ENCODE results near the gene AFDN. TPM values are rescaled to one million over a fixed set of nuclear protein-coding genes. Genes with fewer than 3 reads are reported as not detected.
A peak's percentile ranks its signal among the peaks of the same experiment; 100 is the strongest.

Gene AFDN
- total and polyA plus RNA-seq, 9 donors: 29.7 to 60.3 (median 48.8) TPM

DNA sequence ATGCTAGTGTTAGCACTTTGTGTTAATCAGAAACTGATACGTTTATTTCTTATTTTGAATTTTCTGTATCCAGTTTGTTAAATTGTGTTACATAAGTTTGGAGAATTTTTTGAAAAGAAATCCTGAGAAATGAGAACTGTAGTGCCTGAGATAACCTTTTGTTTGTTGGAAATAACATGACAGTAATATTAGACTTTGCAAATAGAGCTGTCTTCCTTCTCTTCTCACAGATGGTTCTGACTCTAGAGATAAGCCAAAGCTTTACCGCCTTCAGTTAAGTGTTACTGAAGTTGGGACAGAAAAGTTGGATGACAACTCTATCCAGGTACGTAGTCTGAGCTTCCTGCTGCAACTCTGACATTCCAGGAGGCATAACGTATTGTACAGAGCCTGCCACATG is 69.9 kb downstream of the AFDN start:
- no peak for DNase-seq
- no peak overlapping the region for H3K27ac ChIP-seq (ENCODE audit: low read length)
- H3K9me3 ChIP-seq (replicated peaks; ENCODE audit: control insufficient read depth, low read depth, low read length): no peaks in the 10 kb centered on the region
- WGBS (ENCODE audit: insufficient coverage): no CpG with 5 or more reads among the region's 4 CpGs
- H3K27me3 ChIP-seq (ENCODE audit: control insufficient read depth, insufficient read depth, low read length): no peaks in the 10 kb centered on the region
- H3K4me3 ChIP-seq (ENCODE audit: low read length): no peak overlapping the region
- no peaks in the 10 kb centered on the region for H3K4me1 ChIP-seq (ENCODE audit: control insufficient read depth, insufficient read depth, low read length)
- peaks cover 10% of the 10 kb centered on the region for H3K36me3 ChIP-seq (ENCODE audit: control insufficient read depth, insufficient read depth, low read length)

DNA sequence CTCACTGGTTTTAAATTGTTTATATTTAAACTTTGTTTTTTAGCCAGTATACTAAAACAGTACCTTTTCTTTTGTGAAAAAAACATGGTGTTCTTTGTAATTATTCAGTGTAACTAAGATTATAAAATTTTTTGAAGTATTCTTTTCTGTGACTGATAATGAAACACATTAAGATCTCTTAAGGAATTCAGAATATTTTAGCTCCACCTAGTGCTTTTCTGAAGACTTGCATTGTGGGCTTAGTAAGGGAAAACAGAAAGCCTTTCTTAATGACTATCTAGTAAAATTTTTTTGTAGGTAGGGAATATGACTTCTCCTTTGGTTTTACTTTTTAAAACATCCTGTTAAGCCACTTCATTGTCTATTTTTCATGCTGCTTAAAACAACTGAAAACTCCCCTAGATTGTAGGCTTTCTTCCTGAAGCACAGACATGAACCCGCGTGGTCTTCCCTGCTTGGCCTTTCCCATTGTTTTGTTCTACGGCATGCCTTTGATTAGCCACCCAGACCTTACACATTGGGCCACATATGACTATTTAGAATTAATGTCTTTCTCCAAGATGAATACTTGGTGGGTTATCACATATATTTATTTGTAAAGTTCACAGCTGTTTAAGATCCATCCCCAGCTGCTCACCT is 72.1 kb downstream of the AFDN start:
- H3K4me1 ChIP-seq (ENCODE audit: control insufficient read depth, insufficient read depth, low read length): no peaks in the 10 kb centered on the region
- no peaks in the 10 kb centered on the region for H3K27me3 ChIP-seq (ENCODE audit: control insufficient read depth, insufficient read depth, low read length)
- no peaks in the 10 kb centered on the region for H3K9me3 ChIP-seq (replicated peaks; ENCODE audit: control insufficient read depth, low read depth, low read length)
- peaks cover 9% of the 10 kb centered on the region for H3K36me3 ChIP-seq (ENCODE audit: control insufficient read depth, insufficient read depth, low read length)
- DNase-seq: peak; percentile 60
- no peak overlapping the region for H3K27ac ChIP-seq (ENCODE audit: low read length)
- no CpG with 5 or more reads among the region's 3 CpGs for WGBS (ENCODE audit: insufficient coverage)
- no peak overlapping the region for H3K4me3 ChIP-seq (ENCODE audit: low read length)

DNA sequence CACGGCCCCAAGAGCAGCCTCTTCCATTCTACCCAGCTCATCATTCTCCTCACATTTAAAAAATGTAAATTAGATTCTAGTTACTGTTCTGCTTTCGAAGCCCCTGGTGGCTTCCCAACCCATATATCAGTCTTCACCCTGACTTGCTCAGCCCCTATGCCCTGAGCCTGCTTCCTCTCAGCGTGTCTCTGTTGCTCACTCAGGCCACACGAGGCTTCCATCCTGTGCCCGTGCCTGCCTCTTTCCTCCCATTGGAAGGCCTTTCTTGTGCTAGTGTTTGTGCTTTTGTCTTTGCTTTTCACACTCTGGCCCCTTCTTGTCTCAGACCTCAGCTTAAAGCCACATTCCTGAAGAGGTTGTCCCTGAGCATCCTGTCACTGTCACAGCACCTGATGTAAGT is 78.1 kb downstream of the AFDN start:
- Histone ChIP-seq H3K4me1 (ENCODE audit: control insufficient read depth, insufficient read depth, low read length) (no peaks in the 10 kb centered on the region), H3K27ac (ENCODE audit: low read length) (no peak overlapping the region), H3K27me3 (ENCODE audit: control insufficient read depth, insufficient read depth, low read length) (no peaks in the 10 kb centered on the region), H3K36me3 (ENCODE audit: control insufficient read depth, insufficient read depth, low read length) (peaks cover 6% of the 10 kb centered on the region), H3K4me3 (ENCODE audit: low read length) (no peak overlapping the region), H3K9me3 (replicated peaks; ENCODE audit: control insufficient read depth, low read depth, low read length) (no peaks in the 10 kb centered on the region)
- 100% methylated on average over 1 of the region's 5 CpGs for WGBS (ENCODE audit: insufficient coverage)
- DNase-seq: no peak

DNA sequence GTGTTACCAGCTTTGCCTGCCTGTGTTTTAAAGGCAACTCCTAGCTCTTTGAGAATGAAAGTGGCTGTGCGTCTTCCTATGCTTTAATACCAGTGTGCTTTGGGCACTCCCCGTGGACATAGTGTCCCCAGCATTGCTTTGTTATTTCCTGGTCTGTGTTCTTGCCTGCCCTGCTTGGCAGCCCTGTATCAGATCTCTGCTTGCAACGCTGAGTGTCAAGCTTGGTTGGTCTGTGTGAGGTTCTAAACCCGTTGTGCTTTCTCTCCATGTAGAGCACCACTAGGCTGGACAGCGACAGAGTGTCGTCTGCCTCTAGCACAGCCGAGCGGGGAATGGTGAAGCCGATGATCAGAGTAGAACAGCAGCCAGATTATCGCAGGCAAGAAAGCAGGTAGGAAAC is 80.2 kb downstream of the AFDN start:
- H3K4me3 ChIP-seq (ENCODE audit: low read length): no peak overlapping the region
- H3K36me3 ChIP-seq (ENCODE audit: control insufficient read depth, insufficient read depth, low read length): peaks cover 6% of the 10 kb centered on the region
- no peaks in the 10 kb centered on the region for H3K9me3 ChIP-seq (replicated peaks; ENCODE audit: control insufficient read depth, low read depth, low read length)
- peak; percentile 37 for DNase-seq
- no peak overlapping the region for H3K27ac ChIP-seq (ENCODE audit: low read length)
- no peaks in the 10 kb centered on the region for H3K4me1 ChIP-seq (ENCODE audit: control insufficient read depth, insufficient read depth, low read length)
- H3K27me3 ChIP-seq (ENCODE audit: control insufficient read depth, insufficient read depth, low read length): no peaks in the 10 kb centered on the region
- 47% methylated on average over 10 of the region's 10 CpGs for WGBS (ENCODE audit: insufficient coverage)

DNA sequence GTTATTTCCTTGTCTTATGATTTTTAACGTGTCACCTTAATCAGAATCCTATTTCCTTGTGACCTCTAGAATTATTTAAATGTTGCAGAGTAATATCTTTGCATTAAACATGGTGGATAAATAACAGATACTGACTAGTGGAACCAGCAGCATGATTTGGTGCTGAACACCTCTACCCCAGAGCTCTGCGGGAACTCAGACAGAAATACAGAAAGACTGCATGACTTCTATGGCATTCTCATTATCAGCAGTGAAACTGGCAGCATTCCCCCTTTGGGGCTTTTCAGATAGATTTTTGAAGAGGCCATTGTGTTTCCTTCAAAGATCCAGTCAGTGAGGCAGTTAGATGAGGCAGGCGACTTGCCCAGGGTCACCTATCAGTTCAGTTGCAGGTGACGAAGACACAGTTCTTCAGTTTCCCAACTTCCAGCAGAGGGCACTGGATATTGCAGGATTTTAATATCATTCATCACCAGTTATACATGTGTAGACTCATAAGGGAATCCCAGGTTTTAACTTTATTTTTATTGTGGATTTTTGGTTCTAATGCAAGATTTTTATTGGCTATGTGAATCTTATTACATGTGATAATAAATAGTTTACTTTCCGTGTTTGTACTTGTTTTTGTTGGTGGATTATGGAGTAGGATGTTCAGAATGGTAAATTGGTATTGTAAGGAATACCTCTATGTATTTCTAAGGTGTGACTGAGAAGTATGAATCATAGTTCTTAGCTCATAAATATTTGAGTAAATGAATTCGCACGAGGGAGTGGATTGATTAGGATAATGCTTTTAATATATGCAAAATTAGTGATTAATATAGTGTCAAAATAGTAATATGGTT is 81.3 kb downstream of the AFDN start:
- Histone ChIP-seq H3K4me1 (ENCODE audit: control insufficient read depth, insufficient read depth, low read length) (no peaks in the 10 kb centered on the region), H3K27me3 (ENCODE audit: control insufficient read depth, insufficient read depth, low read length) (no peaks in the 10 kb centered on the region), H3K36me3 (ENCODE audit: control insufficient read depth, insufficient read depth, low read length) (peaks cover 6% of the 10 kb centered on the region), H3K27ac (ENCODE audit: low read length) (no peak overlapping the region), H3K4me3 (ENCODE audit: low read length) (no peak overlapping the region), H3K9me3 (replicated peaks; ENCODE audit: control insufficient read depth, low read depth, low read length) (no peaks in the 10 kb centered on the region)
- WGBS (ENCODE audit: insufficient coverage): 100% methylated on average over 1 of the region's 7 CpGs
- DNase-seq: peak; percentile 39

DNA sequence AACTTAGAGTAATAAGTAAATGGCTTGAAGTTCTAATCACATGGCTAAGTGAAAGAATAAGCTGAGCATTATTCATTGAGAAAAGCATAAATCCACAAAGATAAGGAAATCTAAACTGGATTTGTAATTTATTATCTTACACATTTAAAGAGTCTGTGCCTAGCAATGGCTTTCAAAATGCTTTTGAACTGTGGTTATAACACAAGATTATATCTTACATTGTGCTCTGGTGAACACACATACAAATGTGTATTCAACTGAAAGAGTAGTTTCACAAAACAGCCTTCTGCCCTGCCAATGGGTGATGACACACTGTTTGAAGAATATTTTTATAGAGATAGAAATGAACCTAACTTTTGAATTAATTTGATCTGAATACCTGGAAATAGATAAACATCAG is 83.3 kb downstream of the AFDN start:
- H3K9me3 ChIP-seq (replicated peaks; ENCODE audit: control insufficient read depth, low read depth, low read length): no peaks in the 10 kb centered on the region
- H3K27ac ChIP-seq (ENCODE audit: low read length): no peak overlapping the region
- H3K36me3 ChIP-seq (ENCODE audit: control insufficient read depth, insufficient read depth, low read length): peaks cover 6% of the 10 kb centered on the region
- no peaks in the 10 kb centered on the region for H3K27me3 ChIP-seq (ENCODE audit: control insufficient read depth, insufficient read depth, low read length)
- no peaks in the 10 kb centered on the region for H3K4me1 ChIP-seq (ENCODE audit: control insufficient read depth, insufficient read depth, low read length)
- no peak for DNase-seq
- no peak overlapping the region for H3K4me3 ChIP-seq (ENCODE audit: low read length)

DNA sequence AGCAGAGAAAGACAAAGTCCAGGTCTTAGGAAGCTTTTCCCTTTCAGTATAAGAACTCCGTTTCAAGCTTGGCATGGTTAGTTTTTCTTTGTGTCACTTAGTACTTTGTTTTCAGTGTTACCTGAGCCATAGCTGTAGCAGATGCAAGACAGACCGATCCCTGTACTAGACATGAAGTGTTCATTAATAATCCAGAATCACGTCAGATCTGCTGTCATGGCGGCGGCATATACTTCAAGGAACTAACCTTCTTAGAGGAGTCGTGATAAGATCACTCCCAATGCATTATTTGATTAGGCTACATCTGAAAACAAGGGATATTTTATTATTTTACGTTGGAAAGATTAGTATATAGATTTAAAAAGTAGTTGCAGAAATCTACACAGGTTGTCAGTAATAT is 83.9 kb downstream of the AFDN start:
- no peak for DNase-seq
- 93% methylated on average over 2 of the region's 7 CpGs for WGBS (ENCODE audit: insufficient coverage)
- no peak overlapping the region for H3K4me3 ChIP-seq (ENCODE audit: low read length)
- no peaks in the 10 kb centered on the region for H3K27me3 ChIP-seq (ENCODE audit: control insufficient read depth, insufficient read depth, low read length)
- H3K9me3 ChIP-seq (replicated peaks; ENCODE audit: control insufficient read depth, low read depth, low read length): no peaks in the 10 kb centered on the region
- H3K4me1 ChIP-seq (ENCODE audit: control insufficient read depth, insufficient read depth, low read length): no peaks in the 10 kb centered on the region
- peaks cover 10% of the 10 kb centered on the region for H3K36me3 ChIP-seq (ENCODE audit: control insufficient read depth, insufficient read depth, low read length)
- H3K27ac ChIP-seq (ENCODE audit: low read length): no peak overlapping the region

DNA sequence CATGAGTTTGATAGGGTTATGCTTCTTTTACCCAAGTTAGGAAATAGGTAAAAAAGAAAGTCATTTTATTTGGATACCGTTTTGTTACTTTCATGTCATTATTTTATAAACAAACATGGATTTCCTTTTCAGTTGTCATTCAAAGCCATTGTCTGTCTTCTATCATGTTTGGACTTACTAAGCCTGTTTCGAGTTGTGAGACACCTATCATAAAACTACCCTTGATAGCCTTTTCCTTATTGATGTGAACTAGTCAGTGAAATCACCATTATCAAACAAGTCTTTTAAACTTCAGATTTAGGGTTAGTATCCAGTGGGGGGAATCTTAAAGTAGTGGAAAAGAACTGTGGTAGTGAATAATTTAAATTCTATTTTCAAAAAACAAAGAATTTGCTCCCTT is 85.8 kb downstream of the AFDN start:
- peaks cover 17% of the 10 kb centered on the region for H3K36me3 ChIP-seq (ENCODE audit: control insufficient read depth, insufficient read depth, low read length)

DNA sequence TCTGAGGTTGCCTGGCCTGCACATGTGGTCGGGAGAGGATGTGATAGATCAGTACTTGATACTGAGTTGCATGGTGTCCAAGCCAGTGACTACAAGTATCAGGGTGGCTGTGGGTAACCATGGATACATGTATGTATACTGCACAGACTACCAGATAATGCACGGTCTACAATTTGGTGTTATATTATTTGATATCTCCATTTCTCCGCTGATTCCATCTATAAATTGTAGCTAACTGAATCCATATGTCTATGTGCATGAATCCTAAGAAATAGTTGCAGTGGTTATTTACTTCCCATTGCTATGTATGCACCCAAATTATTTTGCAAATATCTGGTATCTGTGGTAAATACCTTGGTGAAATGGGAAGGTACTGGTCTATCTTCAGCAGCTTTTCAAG is 87.0 kb downstream of the AFDN start:
- no peaks in the 10 kb centered on the region for H3K27me3 ChIP-seq (ENCODE audit: control insufficient read depth, insufficient read depth, low read length)
- no peak overlapping the region for H3K27ac ChIP-seq (ENCODE audit: low read length)
- no peak overlapping the region for H3K4me3 ChIP-seq (ENCODE audit: low read length)
- DNase-seq: no peak
- 100% methylated on average over 1 of the region's 3 CpGs for WGBS (ENCODE audit: insufficient coverage)
- H3K4me1 ChIP-seq (ENCODE audit: control insufficient read depth, insufficient read depth, low read length): no peaks in the 10 kb centered on the region
- H3K36me3 ChIP-seq (ENCODE audit: control insufficient read depth, insufficient read depth, low read length): peaks cover 17% of the 10 kb centered on the region
- H3K9me3 ChIP-seq (replicated peaks; ENCODE audit: control insufficient read depth, low read depth, low read length): no peaks in the 10 kb centered on the region

More for the DNA sequence above, 85.8 kb downstream of the AFDN start:
- Histone ChIP-seq H3K27me3 (ENCODE audit: control insufficient read depth, insufficient read depth, low read length) (no peaks in the 10 kb centered on the region), H3K27ac (ENCODE audit: low read length) (no peak overlapping the region), H3K4me3 (ENCODE audit: low read length) (no peak overlapping the region), H3K4me1 (ENCODE audit: control insufficient read depth, insufficient read depth, low read length) (no peaks in the 10 kb centered on the region), H3K9me3 (replicated peaks; ENCODE audit: control insufficient read depth, low read depth, low read length) (no peaks in the 10 kb centered on the region)
- DNase-seq: no peak
- WGBS (ENCODE audit: insufficient coverage): no CpG with 5 or more reads among the region's 2 CpGs

DNA sequence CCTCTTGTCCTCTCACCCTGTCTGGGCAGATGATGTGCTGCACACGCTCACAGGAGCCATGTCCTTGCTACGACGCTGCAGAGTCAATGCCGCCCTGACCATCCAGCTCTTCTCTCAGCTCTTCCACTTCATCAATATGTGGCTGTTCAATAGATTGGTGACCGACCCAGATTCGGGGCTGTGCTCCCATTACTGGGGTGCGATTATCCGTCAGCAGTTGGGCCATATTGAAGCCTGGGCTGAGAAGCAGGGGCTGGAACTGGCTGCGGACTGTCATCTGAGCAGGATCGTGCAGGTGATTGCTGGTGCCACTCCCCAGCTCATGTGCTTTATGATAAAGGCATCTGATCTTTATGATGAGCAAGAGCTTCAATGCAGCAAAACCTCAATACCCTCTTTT is 88.4 kb downstream of the AFDN start:
- 96% methylated on average over 10 of the region's 10 CpGs for WGBS (ENCODE audit: insufficient coverage)
- Histone ChIP-seq H3K27ac (ENCODE audit: low read length) (no peak overlapping the region), H3K36me3 (ENCODE audit: control insufficient read depth, insufficient read depth, low read length) (peaks cover 25% of the 10 kb centered on the region)

More for the DNA sequence above, 88.4 kb downstream of the AFDN start:
- H3K4me3 ChIP-seq (ENCODE audit: low read length): no peak overlapping the region
- no peaks in the 10 kb centered on the region for H3K4me1 ChIP-seq (ENCODE audit: control insufficient read depth, insufficient read depth, low read length)
- DNase-seq: no peak
- H3K27me3 ChIP-seq (ENCODE audit: control insufficient read depth, insufficient read depth, low read length): no peaks in the 10 kb centered on the region
- H3K9me3 ChIP-seq (replicated peaks; ENCODE audit: control insufficient read depth, low read depth, low read length): no peaks in the 10 kb centered on the region

Data from muscle of leg (tissue), 11 donors.